Neural crest cell (in vitro differentiated cells): ENCODE data around the gene TIGD6. TPM values are rescaled to one million over a fixed set of nuclear protein-coding genes. Genes with fewer than 3 reads are reported as not detected.

Experiments
- DNase-seq: peaks from one replicate; pipeline ENCODE4 v3.0.0; 2021; ENCODE audit warnings: low read depth, mixed read lengths, low spot score
- H3K27ac Mint-ChIP-seq: one replicate; pipeline ENCODE4 v1.8.0; 2021; ENCODE audit warnings: mild to moderate bottlenecking, mixed read lengths; ENCODE audit not compliant: unreplicated experiment
- H3K27me3 Mint-ChIP-seq: 2 replicates; pipeline ENCODE4 v1.8.0; 2021; ENCODE audit warnings: low read depth, mild to moderate bottlenecking, mixed read lengths
- H3K36me3 Mint-ChIP-seq: 2 replicates; pipeline ENCODE4 v1.8.0; 2021; ENCODE audit warnings: low read depth, mild to moderate bottlenecking, mixed read lengths
- H3K4me1 Mint-ChIP-seq: 2 replicates; pipeline ENCODE4 v1.8.0; 2021; ENCODE audit warnings: mixed read lengths
- H3K4me3 Mint-ChIP-seq: one replicate; pipeline ENCODE4 v1.8.0; 2021; ENCODE audit warnings: mild to moderate bottlenecking, mixed read lengths
- H3K9me3 Mint-ChIP-seq: 2 replicates; pipeline ENCODE4 v1.8.0; 2021; ENCODE audit warnings: mixed read lengths
- total RNA-seq: library from RNA; stranded (reverse); gene quantifications from 2 replicates; pipeline ENCODE4 v1.2.1, GENCODE V29; 2021
- TF ChIP-seq, protein P1 (sequence below): fragments of 200-600 bp; sonication (generic); conservative IDR thresholded peaks from 2 replicates; pipeline ENCODE4 v1.5.0; 2021; ENCODE audit warnings: antibody characterized with exemption, mild to moderate bottlenecking

The TIGD6 gene
- total RNA-seq, 1 donor from 2014 or later = 5.9 TPM

GRCh38 chr5:150022681-150023080, 22.2 kb upstream of the TIGD6 start:
- H3K36me3 Mint-ChIP-seq = peaks cover 5% of the 10 kb centered on the region
- H3K4me1 Mint-ChIP-seq = peaks cover 13% of the 10 kb centered on the region
- H3K27me3 Mint-ChIP-seq = no peaks in the 10 kb centered on the region
- no peaks in the 10 kb centered on the region for H3K9me3 Mint-ChIP-seq
- TF ChIP-seq, protein P1, sequence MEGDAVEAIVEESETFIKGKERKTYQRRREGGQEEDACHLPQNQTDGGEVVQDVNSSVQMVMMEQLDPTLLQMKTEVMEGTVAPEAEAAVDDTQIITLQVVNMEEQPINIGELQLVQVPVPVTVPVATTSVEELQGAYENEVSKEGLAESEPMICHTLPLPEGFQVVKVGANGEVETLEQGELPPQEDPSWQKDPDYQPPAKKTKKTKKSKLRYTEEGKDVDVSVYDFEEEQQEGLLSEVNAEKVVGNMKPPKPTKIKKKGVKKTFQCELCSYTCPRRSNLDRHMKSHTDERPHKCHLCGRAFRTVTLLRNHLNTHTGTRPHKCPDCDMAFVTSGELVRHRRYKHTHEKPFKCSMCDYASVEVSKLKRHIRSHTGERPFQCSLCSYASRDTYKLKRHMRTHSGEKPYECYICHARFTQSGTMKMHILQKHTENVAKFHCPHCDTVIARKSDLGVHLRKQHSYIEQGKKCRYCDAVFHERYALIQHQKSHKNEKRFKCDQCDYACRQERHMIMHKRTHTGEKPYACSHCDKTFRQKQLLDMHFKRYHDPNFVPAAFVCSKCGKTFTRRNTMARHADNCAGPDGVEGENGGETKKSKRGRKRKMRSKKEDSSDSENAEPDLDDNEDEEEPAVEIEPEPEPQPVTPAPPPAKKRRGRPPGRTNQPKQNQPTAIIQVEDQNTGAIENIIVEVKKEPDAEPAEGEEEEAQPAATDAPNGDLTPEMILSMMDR = no peak
- no peak overlapping the region for H3K27ac Mint-ChIP-seq
- no peak overlapping the region for H3K4me3 Mint-ChIP-seq
- no peak for DNase-seq

GRCh38 chr5:150022158-150022531, 21.7 kb upstream of the TIGD6 start:
- H3K27me3 Mint-ChIP-seq = no peaks in the 10 kb centered on the region
- H3K27ac Mint-ChIP-seq = peak overlapping the region; percentile 73
- no peaks in the 10 kb centered on the region for H3K9me3 Mint-ChIP-seq
- TF ChIP-seq, protein P1 = no peak
- no peak for DNase-seq
- peaks cover 6% of the 10 kb centered on the region for H3K36me3 Mint-ChIP-seq
- H3K4me1 Mint-ChIP-seq = peaks cover 13% of the 10 kb centered on the region
- no peak overlapping the region for H3K4me3 Mint-ChIP-seq

DNA sequence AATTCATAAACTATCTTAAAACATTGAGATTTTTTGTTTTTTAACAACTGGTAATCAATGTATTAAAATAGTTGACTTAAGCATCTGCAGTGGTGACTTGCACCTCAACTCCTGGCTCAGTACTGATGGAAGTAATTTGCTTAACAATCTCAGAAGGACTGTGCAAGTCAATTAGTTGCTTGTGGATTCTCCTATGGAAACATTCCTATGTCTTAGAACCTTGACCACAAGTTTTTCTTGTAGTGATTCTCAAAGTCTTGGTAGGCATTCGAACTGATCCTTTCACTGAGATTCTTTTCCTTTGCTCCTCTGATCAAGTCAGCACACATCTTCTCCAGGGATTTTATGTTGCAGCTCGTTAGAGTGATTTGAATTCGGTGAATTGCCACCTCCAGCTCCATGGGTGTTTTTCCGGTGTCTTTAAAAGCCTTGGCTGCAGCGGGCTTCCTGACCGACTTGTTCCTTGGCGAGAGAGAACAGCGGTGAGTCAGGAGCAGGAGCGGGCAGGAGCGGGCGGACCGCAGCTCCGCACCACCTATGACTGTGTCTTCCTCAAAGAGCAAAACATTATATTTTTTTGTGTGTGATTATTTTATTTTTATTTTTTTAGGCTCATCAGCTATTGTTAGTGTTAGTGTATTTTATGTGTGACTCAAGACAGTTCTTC, 21.2 kb upstream of the TIGD6 start:
- Mint-ChIP-seq H3K27me3 (no peaks in the 10 kb centered on the region), H3K27ac (peak overlapping the region; percentile 40), H3K36me3 (peaks cover 11% of the 10 kb centered on the region), H3K4me3 (no peak overlapping the region), H3K4me1 (peaks cover 13% of the 10 kb centered on the region), H3K9me3 (peaks cover 2% of the 10 kb centered on the region)
- DNase-seq = no peak
- TF ChIP-seq, protein P1 = no peak

DNA sequence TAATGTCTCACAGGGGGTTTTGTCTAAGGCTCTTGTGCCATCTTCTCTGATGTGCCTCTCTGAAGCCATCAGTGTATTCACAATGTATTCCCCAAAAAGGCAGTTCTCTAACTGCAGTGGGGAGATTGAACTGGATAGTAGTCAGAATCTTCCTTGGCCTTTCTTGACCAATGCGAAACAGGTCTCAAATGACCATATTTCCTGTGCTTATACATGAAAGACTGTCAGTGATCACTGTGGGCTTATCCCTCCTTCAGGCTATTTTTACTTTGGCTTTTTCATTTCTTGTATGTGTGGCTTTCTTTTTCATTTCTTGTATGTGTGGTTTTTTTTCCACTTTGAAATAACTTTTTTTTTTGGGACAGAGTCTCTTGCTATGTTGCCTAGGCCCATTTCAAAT, 19.8 kb upstream of the TIGD6 start:
- Mint-ChIP-seq H3K4me1 (peaks cover 13% of the 10 kb centered on the region), H3K27me3 (no peaks in the 10 kb centered on the region), H3K9me3 (peaks cover 2% of the 10 kb centered on the region), H3K36me3 (peaks cover 25% of the 10 kb centered on the region), H3K4me3 (no peak overlapping the region), H3K27ac (no peak overlapping the region)
- TF ChIP-seq, protein P1 = no peak
- DNase-seq = no peak

GRCh38 chr5:150017226-150018005, 17.0 kb upstream of the TIGD6 start:
- H3K4me1 Mint-ChIP-seq = peaks cover 10% of the 10 kb centered on the region
- peaks cover 4% of the 10 kb centered on the region for H3K9me3 Mint-ChIP-seq
- no peaks in the 10 kb centered on the region for H3K27me3 Mint-ChIP-seq
- H3K36me3 Mint-ChIP-seq = peaks cover 46% of the 10 kb centered on the region
- no peak for DNase-seq
- TF ChIP-seq, protein P1 = no peak
- no peak overlapping the region for H3K4me3 Mint-ChIP-seq
- H3K27ac Mint-ChIP-seq = no peak overlapping the region
